ENCODE data around the gene SFT2D2.
A peak's percentile ranks its signal among the peaks of the same experiment; 100 is the strongest.
"Not testable (repeated sequence)": the region's sequence is repeated elsewhere in the genome, so short reads cannot be mapped to it uniquely, and the experiment has no call there.

SFT2D2 gene

DNA sequence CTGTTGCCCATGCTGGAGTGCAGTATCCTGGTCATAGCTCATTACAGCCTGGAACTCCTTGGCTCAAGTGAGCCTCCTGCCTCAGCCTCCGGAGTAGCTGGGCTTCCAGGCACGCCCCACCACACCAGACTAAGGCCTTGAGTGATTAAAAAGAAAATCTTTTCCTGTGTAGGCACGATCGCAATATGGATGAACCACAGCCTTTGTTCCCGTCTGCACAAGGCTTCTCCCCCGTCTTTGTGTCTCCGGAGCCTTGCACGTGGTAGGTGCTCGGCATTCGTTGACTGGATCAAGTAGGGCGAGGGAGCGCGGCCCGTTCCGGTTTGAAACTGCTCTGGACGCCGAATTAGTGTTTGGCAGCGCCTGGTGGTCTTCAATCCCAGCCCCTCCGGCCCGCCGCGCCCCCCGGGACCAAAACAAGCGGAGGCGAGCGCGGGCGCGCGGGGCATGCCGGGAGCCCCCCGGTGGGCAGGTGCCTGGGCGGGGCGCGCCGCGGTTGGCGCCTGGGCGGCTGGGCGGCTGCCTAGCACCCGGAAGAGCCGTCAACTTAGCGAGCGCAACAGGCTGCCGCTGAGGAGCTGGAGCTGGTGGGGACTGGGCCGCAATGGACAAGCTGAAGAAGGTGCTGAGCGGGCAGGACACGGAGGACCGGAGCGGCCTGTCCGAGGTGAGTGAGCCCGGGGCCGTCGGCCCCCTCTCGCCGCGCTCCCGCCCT is at the start of gene SFT2D2:
Gene SFT2D2 (plus strand): TSS at position 529 of the 715 bp plus-strand sequence. CDS start 76 bp downstream, at position 605.
- peak; percentile 20 for DNase-seq

DNA sequence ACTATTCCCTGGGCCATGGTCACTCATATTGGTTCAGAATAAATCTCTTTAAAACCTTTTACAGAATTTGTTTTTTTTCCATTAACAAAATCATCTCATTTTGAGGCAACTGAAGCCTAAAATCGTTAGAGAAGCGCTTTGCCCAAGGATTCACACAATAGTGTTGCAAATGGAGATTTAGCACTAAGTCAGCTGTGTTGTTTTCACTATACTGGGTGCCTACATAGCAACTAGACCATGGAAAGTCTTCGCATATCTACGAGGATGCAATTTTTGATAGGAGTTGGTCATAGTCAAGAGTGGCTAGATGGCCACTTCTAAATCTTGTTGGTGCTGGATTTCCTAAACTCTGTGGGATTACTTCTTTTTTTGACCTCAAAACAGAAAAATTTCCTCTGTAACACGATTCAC is 47.6 kb upstream of the SFT2D2 start:
- DNase-seq, result no peak

DNA sequence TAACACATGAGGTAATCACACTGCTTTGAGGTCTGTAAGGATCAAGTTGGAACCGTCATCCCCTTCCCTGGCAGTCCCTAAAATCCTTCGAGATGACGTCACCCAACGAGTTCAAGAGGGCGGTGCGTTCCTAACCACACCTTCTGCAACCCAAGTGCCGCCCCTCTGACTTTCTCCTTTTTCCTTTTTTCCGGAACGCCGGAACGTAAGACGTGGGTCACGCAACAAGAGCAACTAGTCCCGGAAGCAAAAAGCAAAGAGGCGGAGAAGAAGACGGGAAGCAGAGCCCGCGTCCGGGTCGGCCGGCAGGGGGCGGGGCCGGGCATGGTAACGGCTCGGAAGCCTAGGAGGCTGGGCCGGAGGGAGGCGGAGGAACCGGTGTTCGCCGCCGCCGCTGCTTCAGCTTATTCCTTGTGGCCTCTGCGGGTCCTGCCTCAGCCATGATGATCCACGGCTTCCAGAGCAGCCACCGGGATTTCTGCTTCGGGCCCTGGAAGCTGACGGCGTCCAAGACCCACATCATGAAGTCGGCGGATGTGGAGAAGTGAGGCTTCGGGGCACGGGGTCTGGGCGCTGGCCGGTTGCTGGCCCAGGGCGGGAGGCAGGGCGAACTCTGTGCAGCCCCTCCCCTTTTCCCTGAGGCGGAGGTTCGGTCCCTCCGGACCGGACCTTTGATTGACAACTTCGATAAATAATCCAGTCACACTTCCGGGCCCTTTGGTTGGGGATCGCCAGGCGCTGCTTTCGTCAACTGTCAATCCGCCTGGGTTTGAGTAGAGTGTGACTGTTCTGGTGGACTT is 47.0 kb upstream of the SFT2D2 start, which contains the start of gene TIPRL:
Gene TIPRL (plus strand): TSS at position 325 of the 800 bp plus-strand sequence. CDS start 116 bp downstream, at position 441.
- peak; percentile 82 for DNase-seq

DNA sequence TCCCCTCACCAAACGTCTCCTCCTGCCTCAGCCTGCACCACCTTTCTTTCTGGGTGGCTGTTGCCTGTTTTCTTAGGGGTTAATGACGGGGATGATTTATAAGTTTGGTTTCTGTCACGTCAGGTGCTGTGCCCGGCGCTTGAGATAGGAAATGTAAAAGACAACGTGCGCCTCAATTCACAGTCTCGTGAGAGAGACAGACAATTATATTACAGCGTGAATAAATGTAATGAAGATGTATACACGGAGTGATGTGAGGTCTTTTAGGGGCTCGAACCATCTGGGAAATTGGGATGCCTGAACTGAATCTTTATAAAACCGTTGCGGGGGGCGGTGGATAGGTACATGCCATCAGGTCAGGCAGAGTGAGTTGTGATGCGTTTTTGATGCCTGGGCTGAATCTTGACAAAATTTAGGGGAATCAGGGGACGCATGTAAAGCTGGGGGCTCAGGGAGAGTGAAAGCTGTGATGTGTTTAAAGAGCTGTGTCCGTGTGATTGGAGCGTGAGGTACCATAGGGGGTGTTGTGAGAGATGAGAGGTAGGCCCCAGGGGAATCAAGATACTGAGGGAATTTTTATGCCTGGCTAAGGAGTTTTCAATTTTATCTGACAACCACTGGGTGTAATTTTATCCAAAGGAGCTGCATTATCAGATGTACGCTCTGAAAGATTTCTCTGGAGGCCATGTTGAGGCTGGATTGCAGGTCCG is 46.2 kb upstream of the SFT2D2 start:
- no peak for DNase-seq

DNA sequence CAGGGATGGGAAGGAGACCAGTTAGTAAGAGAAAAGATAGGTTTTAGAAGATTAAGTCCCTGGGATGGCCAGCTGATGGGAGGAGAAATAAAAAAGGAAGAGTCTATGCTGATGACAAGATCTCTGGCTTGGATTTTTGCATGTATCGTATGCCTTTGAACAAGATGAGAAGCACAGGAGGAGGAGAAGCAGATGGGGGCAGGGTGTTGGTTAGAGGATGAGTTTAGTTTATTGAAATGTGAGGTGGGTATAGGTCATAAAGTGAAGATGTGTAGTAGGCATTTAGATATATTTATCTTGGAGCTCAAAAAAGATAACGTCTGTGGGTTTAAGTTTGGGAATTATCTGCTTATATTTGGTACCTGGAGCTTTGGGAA is 45.7 kb upstream of the SFT2D2 start:
- no peak for DNase-seq

DNA sequence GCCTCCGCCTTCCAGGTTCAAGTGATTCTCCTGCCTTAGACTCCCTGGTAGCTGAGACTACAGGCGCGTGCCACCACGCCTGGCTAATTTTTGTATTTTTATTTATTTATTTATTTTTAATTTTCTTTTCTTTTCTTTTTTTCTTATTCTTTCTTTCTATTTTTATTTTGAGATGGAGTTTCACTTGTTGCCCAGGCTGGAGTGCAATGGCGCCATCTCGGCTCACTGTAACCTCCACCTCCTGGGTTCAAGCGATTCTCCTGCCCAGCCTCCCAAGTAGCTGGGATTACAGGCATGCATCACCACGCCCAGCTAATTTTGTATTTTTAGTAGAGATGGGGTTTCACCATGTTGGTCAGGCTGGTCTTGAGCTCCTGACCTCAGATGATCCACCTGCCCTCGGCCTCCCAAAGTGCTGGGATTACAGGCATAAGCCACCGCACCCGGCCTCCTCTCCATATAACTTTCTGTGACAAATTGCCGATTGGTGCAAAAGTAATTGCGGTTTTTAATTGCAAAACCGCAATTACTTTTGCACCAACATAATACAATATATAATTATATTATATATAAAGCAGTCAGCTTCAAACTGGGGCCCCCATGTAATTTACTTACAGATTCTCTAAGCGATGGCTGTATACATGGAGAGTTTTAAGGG is 44.6 kb upstream of the SFT2D2 start:
- DNase-seq, result not testable (repeated sequence)

DNA sequence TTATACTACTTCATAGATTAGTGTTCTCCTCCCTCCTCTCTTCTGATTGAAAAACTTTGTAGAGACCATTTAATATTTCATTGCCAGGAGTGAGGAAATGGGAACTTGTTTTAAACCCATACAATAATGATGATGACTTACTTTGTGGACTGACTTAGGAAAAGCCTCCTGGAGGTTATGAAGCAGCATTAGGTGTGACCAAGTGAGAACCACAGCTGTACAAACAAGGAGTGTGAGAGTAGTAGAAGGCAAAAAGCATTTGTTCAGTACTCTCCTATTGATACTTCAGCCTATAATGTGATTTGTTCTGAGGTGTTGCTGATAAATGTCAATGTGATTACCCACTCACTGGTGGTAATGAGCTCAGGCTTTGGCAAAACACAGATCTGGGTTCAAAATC is 38.6 kb upstream of the SFT2D2 start:
- DNase-seq, result no peak

DNA sequence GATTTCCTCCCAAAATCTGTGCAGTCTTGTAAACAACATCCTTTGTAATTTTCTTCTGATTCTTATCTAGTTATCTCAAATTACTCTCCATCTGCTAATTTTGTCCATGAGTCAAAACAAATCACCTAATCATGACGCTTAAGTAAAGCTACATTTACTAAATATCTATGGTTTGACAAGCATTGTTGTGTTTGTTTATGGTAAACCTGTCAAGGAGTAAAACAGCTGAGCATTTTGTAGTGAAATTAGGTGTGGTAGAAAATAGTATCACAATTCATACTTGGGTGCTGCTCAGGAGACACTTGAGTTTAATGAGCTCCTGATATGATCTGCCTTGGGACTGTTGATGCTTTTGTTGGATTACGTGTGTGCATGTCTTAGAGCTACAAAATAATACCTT is 35.4 kb upstream of the SFT2D2 start:
- no peak for DNase-seq

DNA sequence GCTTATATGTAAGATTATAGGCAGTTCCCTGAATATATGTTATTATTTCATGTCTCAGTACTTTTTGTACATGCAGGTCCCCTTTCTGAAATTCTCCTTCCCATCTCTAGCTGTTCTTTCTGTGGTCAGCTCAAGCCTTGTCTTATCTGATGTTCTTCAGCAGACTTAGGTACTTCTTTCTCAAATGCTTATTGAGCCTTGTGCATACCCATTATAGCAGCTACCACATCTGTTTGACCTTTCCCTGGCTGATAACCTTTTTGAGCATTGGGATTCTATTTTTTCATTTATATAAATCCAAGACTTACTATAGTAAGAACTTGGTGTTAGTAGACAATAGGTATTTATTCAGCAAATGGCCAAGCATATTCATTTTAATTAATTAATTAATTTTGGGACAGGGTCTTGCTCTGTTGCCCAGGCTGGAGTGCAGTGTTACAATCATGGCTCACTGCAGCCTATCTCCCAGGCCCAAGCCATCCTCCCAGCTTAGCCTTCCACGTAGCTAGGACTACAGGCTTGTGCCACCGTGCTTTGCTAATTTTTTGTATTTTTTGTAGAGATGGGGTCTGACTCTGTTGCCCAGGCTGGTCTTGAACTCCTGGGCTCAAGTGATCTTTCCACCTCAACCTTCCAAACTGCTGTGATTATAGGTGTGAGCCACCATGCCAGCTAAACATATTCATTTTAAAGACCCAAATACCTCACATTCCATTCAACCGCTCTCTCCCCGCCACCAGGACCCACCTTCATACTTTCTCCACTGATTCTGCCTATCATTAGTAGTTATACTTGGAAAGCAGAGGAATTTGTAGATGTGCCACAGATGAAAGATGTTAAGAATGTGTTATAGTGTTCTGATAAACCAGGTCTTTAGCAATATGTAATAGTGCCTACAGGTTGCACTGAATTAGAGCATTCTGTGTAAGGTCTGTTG is 30.3 kb upstream of the SFT2D2 start:
- no peak for DNase-seq

DNA sequence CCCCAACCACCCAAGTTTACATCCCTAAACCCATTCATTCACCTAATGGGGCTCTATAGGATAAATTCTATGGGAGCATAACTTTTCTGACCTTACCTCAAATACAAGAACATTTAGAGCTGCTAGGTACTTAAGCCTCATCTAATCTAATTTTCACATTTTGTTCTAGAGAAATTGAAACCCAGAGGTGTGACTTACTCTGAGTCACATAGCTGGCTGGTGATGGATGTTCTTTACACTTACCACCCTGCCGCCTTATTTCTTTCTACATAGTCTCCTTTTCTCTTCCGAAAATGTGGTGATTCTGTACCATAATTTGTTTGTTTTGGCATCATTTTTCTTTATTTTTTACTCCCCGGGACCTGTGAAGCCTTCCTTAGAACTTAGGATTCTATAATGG is 26.7 kb upstream of the SFT2D2 start:
- DNase-seq, result no peak

DNA sequence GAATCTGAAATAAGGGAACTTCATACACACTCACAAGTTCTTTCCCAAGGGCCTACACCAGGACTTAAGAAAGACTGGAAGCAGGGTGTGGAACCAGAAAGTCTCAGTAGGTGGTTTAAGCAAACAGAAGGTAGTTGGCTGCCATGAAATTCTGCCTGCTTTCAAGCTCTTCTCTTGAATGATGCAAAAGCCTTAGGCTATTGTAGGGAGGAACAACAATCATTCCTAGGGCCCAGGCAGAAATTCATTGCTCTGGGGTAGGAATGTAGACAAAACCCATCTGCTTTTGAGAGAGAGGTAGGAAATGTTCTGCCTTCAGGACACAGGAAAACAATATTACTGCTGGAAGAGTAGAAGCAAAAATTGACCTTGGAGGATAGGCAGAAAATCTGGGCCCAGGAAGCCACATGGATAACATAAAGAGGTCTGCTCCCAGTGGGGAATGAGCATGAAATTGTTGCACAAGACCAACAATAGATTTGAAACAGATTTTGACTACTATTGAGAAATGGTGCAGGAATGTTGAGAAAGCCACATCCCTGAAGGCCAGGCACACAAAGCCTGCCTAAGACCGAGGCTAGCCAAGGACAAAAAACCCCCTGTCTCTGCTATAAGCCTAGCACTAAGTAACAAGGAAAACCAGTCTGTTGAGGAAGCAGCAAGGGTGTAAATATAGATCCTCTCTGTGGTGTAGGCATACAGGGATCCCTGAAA is 22.7 kb upstream of the SFT2D2 start:
- no peak for DNase-seq

DNA sequence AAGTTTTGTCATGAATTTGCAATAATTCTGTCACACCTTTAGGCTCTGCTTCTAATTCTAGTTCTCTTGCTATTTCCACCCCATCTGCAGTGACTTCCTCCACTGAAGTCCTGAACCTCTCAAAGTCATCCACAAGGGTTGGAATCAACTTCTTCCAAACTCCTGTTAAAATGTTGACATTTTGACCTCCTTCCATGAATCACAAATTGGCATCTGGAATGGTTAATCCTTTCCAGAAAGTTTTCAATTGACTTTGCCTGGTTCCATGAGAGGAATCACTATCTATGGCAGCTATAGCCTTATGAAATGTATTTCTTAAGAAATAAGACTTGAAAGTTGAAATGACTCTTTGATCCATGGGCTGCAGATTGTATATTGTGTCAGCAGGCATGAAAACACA is 19.7 kb upstream of the SFT2D2 start:
- no peak for DNase-seq

DNA sequence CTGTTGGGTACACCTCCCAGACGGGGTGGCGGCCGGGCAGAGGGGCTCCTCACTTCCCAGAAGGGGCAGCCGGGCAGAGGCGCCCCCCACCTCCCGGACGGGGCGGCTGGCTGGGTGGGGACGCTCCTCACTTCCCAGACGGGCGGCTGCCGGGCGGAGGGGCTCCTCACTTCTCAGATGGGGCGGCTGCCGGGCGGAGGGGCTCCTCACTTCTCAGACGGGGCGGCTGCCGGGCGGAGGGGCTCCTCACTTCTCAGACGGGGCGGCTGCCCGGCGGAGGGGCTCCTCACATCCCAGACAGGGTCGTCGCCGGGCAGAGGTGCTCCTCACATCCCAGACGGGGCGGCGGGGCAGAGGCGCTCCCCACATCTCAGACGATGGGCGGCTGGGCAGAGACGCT is 18.1 kb upstream of the SFT2D2 start:
- not testable (repeated sequence) for DNase-seq

DNA sequence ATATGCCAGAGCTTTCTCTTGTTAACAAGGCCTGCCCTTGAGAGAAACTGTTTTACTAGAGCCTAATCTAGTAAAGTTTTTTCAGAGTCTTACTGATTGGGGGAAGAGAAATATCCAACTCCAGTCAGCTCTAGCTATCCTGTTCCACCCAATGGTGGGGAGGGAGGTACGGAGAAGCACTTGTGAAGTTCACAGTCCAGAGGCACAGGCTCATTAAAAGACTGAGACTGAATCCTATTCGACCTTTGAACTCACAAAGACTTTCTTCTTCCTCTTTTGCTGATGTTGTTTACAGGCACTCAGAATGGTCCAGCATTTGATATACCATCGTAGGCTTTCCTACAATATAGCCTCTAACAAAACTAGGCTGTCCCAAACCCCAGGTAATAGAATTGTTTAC is 15.5 kb upstream of the SFT2D2 start:
- no peak for DNase-seq

DNA sequence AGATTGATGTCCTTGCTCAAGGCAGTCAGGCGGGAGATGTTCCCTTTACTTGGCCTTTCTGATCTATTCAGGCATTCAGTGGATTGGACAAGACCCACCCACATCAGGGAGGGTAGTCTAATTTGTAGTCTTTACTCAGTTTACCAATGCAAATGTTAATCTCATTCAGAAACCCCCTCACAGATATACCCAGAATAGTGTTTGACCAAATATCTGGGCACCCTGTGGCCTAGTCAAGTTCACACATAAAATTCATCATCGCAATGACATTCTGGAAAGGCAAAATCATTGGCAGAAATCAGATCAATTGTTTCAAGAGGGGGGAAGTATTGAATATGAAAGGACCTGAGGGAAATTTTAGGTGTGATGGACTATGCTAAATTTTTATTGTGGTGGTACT is 12.5 kb upstream of the SFT2D2 start:
- no peak for DNase-seq

DNA sequence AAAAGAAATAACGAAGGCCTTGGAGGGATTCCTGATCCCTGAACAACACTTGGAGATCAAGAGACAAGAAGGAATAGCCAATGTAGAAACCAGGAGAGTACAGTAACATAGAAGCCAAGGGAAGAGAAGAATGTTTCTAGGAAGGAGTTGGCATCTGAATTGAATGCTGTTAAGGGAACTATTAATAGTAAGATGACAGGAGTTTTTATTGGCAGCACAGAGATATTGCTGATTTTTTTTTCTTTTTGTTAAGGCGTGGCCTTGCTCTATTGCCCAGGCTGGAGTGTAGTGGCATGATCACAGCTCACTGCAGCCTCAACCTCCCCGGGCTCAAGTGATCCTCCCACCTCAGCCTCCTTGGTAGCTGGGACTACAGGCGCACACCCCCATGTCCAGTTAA is 9.6 kb upstream of the SFT2D2 start:
- DNase-seq, result no peak

DNA sequence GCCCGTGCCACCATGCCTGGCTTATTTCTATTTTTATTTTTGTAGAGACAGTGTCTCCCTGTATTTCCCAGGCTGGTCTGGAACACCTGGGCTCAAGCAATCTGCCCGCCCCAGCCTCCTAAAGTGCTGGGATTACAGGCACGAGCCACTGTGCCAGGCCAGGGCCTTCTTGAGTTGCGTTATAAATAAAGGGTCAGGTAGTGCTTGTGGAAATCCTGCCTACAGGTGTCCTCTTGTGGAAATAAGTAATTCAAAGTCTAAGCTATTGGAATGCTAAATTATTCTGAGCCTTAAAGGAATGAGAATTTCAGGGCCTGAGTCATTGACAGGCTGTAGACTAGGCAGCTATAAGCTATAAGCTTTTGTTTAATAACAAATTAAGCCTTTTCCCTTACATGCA is 8.1 kb upstream of the SFT2D2 start:
- DNase-seq, result no peak

DNA sequence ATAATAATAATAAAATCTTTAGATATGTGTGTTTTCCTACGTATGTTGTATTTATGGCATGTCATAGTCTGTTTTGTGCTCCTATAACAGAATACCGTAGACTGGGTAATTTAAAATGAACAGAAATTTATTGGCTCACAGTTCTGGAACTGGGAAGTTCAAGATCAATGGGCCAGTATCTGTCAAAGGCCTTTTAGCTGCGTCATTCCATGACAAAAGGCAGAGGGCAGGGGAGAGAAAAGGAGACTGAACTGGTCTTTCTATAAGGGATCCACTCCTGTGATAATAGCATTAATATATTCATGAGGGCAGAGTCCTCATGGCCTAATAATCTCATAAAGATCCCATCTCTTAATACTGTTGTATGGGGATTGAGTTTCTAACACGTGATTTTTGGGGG is 7.1 kb upstream of the SFT2D2 start:
- DNase-seq, result no peak

DNA sequence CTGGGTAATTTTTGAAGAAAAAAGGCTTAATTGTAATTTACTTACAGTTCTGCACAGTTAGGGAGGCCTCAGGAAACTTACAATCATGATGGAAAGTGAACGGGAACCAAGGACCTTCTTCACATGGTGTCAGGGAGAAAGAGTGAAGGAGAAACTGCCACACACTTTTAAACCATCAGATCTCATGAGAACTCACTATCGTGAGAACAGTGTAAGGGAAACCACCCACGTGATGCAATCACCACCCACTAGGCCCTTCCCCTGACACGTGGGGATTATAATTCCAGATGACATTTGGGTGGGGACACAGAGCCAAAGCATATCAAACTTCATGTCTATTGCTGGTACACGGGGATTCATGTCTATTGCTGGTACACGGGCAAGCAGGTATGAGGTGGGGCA is 5.3 kb upstream of the SFT2D2 start:
- no peak for DNase-seq

DNA sequence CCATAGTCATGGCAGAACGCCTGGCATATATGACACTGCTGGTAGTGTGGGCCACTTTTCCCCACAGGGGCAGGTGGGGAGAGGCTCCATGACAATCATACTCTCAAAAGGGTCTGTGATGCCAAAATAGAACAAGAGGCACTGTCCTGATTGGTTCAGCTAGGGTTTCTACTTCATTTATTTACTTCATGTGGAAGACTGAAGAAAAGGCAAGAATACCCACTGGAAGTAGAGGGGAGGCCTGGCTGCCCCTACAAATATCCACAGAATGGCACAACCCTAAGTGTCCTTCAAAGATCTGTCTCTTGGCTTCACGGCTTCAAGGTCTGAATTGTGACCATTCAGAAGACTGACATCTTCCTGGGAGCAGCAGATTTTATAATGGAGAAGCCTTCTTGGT is 4.5 kb upstream of the SFT2D2 start:
- DNase-seq, result no peak

DNA sequence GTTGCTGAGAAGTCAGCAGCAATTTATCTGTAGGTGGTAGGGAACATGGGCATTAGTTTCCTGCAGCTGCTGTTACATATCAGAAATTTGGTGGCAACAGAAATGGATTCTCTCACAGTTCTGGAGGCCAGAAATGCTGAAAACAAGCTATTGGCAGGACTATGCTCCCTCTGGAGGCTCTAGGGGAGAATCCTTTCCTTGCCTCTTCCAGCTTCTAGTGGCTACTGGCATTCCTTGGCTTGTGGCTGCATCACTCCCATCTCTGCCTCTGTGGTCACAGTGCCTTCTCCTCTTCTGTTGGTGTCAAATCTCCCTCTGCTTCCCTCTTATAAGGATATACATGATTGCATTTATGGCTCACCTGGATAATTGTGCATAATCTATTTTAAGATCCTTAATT is 2.5 kb upstream of the SFT2D2 start:
- DNase-seq, result no peak

All from NCI-H1436 treated with DMSO at 0.1 percent for 48 hours (cell line).